T-helper 9 cell (primary cell): Measurements from ENCODE around the gene COL6A3.

Experiments
- DNase-seq: peaks from one replicate; pipeline ENCODE4 v3.0.0-alpha.2; 2020

Gene COL6A3

GRCh38 chr2:237289139-237289538 lies 124.8 kb downstream of the COL6A3 start:
- no peak for DNase-seq

GRCh38 chr2:237287872-237288271 lies 126.1 kb downstream of the COL6A3 start:
- no peak for DNase-seq

- no peak for DNase-seq
These were observed 130.6 kb downstream of the COL6A3 start for GRCh38 chr2:237283131-237283928.

- DNase-seq: no peak
These were observed 131.3 kb downstream of the COL6A3 start for GRCh38 chr2:237282568-237283128.

DNA sequence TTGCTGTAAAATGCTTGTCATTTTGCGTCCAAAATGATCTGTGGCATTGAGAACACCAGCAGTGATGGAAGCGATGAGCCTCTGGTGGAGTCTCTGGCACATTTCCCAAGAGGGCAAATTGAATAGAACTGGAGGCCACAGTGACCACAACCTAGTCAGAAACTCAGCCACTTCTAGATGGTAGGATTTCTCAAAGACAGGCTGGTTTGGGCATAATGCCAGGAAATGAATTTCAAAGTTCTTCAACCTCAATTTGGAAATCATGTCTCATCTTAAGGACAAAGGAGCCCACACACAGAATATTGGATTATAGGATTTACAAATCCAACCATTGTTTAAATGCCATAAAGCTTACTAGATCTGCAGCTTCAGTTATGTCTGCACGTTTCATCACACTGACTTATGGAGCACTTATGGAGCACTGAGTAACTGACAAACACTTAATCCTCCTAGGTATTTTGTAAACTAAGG lies 132.1 kb downstream of the COL6A3 start:
- DNase-seq: no peak

GRCh38 chr2:237280939-237281338 lies 133.0 kb downstream of the COL6A3 start:
- no peak for DNase-seq

GRCh38 chr2:237280229-237280628 lies 133.7 kb downstream of the COL6A3 start:
- DNase-seq: no peak

DNA sequence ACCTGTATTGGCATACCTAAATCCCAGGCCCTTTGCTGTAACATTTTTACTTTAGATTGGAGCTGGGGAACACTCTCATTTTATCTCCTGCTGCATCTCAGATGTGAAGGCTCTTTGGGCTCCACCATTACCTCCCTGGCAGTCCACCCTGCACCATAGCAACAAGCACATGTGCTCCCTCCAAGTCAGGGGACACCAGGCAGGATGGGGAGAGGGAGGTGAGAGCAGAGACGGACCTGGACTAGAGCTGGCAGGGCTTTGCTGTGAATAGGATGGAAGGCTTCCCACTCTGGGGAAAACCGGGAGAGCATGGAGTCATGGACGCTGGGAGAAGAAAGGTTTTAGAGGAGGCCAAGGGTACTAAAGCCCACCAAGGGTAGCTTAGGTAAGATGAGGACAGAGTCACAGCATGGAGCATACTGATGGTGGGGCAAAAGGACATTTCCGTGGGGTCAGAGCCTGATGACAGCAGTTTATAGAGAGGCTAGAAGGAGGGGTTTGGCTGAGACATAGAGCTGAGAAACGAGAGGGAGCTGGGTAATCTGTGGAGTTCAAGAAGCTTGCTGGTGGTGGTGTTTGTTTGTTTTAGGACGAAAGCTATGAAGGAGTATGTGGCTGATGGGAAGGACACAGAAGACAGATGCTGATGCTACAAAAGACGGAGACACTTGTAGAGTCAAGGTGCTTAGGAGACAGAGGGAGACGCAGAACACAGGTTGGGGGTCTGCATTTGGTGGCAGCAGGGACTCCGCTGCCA lies 134.8 kb downstream of the COL6A3 start:
- DNase-seq: no peak

- no peak for DNase-seq
These were observed 135.4 kb downstream of the COL6A3 start for GRCh38 chr2:237278568-237278967.

DNA sequence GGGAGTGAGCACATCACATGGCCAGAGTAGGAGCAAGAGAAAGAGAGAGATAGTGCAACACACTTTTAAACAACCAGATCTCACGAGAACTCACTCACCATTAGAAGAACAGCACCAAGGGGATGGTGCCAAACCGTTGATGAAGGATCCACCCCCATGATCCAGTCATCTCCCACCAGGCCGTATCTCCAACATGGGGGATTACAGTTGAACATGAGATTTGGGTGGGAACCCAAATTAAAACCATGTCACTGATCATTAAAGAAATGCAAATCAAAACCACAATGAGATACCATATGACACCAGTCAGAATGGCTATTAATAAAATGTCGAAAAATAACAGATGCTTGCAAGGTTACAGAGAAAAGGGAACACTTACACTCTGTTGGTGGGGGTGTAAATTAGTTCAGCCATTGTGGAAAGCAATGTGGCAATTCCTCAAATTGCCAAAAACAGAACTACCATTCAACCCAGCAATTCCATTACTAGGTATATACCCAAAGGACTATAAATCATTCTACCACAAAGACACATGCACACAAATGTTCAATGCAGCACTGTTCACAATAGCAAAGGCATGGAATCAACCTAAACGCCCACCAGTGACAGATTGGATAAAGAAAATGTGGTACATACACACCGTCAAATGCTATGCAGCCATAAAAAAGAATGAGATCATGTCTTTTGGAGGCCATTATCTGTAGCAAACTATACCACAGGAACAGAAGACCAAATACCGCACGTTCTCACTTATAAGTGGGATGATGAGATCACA lies 137.1 kb downstream of the COL6A3 start:
- no peak for DNase-seq
